SK-N-SH (cell line): ENCODE measurements around the gene SORCS3.

Experiments used
- EZH2phosphoT487 ChIP-seq: fragments of 200-600 bp; sonication (generic); IDR thresholded peaks from 2 replicates; pipeline ENCODE4 v1.6.1; 2017; ENCODE audit warnings: low read depth, mixed run types, mild to moderate bottlenecking, antibody characterized with exemption, moderate library complexity, borderline replicate concordance
- FOSL2 ChIP-seq: IDR thresholded peaks from 2 replicates; pipeline ENCODE4 v1.4.0; 2012; ENCODE audit warnings: low read depth, mild to moderate bottlenecking, moderate library complexity, borderline replicate concordance
- MXI1 ChIP-seq: IDR thresholded peaks from 2 replicates; pipeline ENCODE4 v1.6.1; 2012; ENCODE audit warnings: mild to moderate bottlenecking, low read depth, low read length, improper control_type of control experiment
- SIN3A ChIP-seq: IDR thresholded peaks from 2 replicates; pipeline ENCODE4 v1.6.1; 2012; ENCODE audit warnings: low read depth, mild to moderate bottlenecking, low read length, moderate library complexity, borderline replicate concordance
- TAF1 ChIP-seq: IDR thresholded peaks from 2 replicates; pipeline ENCODE4 v1.6.1; 2012; ENCODE audit warnings: low read depth, mild to moderate bottlenecking, low read length, moderate library complexity, borderline replicate concordance
- TCF12 ChIP-seq: IDR thresholded peaks from 2 replicates; pipeline ENCODE4 v1.4.0; 2012
- YY1 ChIP-seq: IDR thresholded peaks from 2 replicates; pipeline ENCODE4 v1.4.0; 2012; ENCODE audit warnings: low read depth, mild to moderate bottlenecking
- TF ChIP-seq, protein P1 (sequence below): fragments of 200-600 bp; sonication (generic); IDR thresholded peaks from 2 replicates; pipeline ENCODE4 v1.6.1; 2017; ENCODE audit warnings: antibody characterized with exemption, mild to moderate bottlenecking, moderate library complexity
- TF ChIP-seq, protein P2 (sequence below): fragments of 150-350 bp; IDR thresholded peaks from 2 replicates; pipeline ENCODE4 v1.6.1; 2017; ENCODE audit warnings: antibody characterized with exemption, low read length, low read depth, borderline replicate concordance
- TF ChIP-seq, protein P3 (sequence below): IDR thresholded peaks from 2 replicates; pipeline ENCODE4 v1.6.1; 2012; ENCODE audit warnings: mild to moderate bottlenecking, low read depth, low read length, moderate library complexity

DNA sequence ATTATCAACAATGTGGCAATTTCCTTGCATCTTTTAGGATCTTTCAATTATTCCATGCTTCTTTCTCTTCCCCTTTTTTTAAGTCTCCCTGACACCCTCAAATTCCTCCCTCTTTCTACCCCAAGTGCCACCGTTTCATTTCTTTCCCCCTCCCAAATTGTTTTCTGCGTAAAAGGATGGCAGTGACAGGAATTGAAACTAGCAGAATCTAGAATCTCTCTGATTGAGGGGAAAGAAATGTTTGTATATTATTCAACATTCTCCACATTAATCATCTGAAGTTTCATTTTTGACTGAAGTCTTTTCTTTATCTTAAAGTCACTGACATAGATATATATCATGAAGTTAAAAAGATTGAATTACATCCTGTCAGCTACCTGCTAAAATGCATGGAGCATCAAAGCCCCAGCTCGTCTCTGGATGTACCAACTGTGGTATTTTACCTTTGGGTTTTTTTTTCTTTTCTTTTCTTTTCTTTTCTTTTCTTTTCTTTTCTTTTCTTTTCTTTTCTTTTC lies 633.5 kb downstream of the SORCS3 start:
- TF ChIP-seq EZH2phosphoT487 (no peak), SIN3A (no peak), FOSL2 (no peak), YY1 (no peak), MXI1 (no peak), TAF1 (no peak), TCF12 (no peak)
- TF ChIP-seq, protein P1, sequence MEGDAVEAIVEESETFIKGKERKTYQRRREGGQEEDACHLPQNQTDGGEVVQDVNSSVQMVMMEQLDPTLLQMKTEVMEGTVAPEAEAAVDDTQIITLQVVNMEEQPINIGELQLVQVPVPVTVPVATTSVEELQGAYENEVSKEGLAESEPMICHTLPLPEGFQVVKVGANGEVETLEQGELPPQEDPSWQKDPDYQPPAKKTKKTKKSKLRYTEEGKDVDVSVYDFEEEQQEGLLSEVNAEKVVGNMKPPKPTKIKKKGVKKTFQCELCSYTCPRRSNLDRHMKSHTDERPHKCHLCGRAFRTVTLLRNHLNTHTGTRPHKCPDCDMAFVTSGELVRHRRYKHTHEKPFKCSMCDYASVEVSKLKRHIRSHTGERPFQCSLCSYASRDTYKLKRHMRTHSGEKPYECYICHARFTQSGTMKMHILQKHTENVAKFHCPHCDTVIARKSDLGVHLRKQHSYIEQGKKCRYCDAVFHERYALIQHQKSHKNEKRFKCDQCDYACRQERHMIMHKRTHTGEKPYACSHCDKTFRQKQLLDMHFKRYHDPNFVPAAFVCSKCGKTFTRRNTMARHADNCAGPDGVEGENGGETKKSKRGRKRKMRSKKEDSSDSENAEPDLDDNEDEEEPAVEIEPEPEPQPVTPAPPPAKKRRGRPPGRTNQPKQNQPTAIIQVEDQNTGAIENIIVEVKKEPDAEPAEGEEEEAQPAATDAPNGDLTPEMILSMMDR: no peak
- TF ChIP-seq, protein P2, sequence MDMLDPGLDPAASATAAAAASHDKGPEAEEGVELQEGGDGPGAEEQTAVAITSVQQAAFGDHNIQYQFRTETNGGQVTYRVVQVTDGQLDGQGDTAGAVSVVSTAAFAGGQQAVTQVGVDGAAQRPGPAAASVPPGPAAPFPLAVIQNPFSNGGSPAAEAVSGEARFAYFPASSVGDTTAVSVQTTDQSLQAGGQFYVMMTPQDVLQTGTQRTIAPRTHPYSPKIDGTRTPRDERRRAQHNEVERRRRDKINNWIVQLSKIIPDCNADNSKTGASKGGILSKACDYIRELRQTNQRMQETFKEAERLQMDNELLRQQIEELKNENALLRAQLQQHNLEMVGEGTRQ: no peak
- TF ChIP-seq, protein P3, sequence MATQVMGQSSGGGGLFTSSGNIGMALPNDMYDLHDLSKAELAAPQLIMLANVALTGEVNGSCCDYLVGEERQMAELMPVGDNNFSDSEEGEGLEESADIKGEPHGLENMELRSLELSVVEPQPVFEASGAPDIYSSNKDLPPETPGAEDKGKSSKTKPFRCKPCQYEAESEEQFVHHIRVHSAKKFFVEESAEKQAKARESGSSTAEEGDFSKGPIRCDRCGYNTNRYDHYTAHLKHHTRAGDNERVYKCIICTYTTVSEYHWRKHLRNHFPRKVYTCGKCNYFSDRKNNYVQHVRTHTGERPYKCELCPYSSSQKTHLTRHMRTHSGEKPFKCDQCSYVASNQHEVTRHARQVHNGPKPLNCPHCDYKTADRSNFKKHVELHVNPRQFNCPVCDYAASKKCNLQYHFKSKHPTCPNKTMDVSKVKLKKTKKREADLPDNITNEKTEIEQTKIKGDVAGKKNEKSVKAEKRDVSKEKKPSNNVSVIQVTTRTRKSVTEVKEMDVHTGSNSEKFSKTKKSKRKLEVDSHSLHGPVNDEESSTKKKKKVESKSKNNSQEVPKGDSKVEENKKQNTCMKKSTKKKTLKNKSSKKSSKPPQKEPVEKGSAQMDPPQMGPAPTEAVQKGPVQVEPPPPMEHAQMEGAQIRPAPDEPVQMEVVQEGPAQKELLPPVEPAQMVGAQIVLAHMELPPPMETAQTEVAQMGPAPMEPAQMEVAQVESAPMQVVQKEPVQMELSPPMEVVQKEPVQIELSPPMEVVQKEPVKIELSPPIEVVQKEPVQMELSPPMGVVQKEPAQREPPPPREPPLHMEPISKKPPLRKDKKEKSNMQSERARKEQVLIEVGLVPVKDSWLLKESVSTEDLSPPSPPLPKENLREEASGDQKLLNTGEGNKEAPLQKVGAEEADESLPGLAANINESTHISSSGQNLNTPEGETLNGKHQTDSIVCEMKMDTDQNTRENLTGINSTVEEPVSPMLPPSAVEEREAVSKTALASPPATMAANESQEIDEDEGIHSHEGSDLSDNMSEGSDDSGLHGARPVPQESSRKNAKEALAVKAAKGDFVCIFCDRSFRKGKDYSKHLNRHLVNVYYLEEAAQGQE: no peak
